IMR-90 (cell line): ENCODE measurements around the gene OPHN1.

Experiments used
- BHLHE40 ChIP-seq: fragments of 150-350 bp; IDR thresholded peaks from 2 replicates; pipeline ENCODE4 v1.6.1; 2016; ENCODE audit warnings: mild to moderate bottlenecking, low read depth, low read length
- FOS ChIP-seq: fragments of 150-350 bp; IDR thresholded peaks from 2 replicates; pipeline ENCODE4 v1.6.1; 2016; ENCODE audit warnings: low read depth, low read length
- MAZ ChIP-seq: IDR thresholded peaks from 2 replicates; pipeline ENCODE4 v1.6.1; 2012; ENCODE audit warnings: low read depth, mild to moderate bottlenecking, low read length, improper control_type of control experiment, moderate library complexity, borderline replicate concordance
- MXI1 ChIP-seq: IDR thresholded peaks from 2 replicates; pipeline ENCODE4 v1.6.1; 2012; ENCODE audit warnings: low read depth, mild to moderate bottlenecking, low read length, moderate library complexity, borderline replicate concordance
- NFE2L2 ChIP-seq: fragments of 150-350 bp; IDR thresholded peaks from 2 replicates; pipeline ENCODE4 v1.6.1; 2016; ENCODE audit warnings: low read depth, mild to moderate bottlenecking, low read length
- POLR2A ChIP-seq: IDR thresholded peaks from 2 replicates; pipeline ENCODE4 v1.6.1; 2012; ENCODE audit warnings: mild to moderate bottlenecking, low read depth, low read length
- RAD21 ChIP-seq: IDR thresholded peaks from 2 replicates; pipeline ENCODE4 v1.6.1; 2012; ENCODE audit warnings: low read length, improper control_type of control experiment
- RCOR1 ChIP-seq: IDR thresholded peaks from 2 replicates; pipeline ENCODE4 v1.6.1; 2012; ENCODE audit warnings: mild to moderate bottlenecking, low read length, improper control_type of control experiment; ENCODE audit not compliant: insufficient replicate concordance
- RFX5 ChIP-seq: IDR thresholded peaks from 2 replicates; pipeline ENCODE4 v1.8.0; 2012; ENCODE audit warnings: low read depth, mild to moderate bottlenecking, low read length, moderate library complexity
- TF ChIP-seq, protein P1 (sequence below): conservative IDR thresholded peaks from 2 replicates; pipeline ENCODE4 v1.5.1; 2012; ENCODE audit warnings: mild to moderate bottlenecking, low read depth, low read length, improper control_type of control experiment
- TF ChIP-seq, protein P2 (sequence below): fragments of 150-350 bp; IDR thresholded peaks from 2 replicates; pipeline ENCODE4 v1.6.1; 2017; ENCODE audit warnings: mild to moderate bottlenecking, antibody characterized with exemption, low read length, low read depth

GRCh38 chrX:68109162-68109561 lies 324.1 kb downstream of the OPHN1 start:
- TF ChIP-seq, protein P1, sequence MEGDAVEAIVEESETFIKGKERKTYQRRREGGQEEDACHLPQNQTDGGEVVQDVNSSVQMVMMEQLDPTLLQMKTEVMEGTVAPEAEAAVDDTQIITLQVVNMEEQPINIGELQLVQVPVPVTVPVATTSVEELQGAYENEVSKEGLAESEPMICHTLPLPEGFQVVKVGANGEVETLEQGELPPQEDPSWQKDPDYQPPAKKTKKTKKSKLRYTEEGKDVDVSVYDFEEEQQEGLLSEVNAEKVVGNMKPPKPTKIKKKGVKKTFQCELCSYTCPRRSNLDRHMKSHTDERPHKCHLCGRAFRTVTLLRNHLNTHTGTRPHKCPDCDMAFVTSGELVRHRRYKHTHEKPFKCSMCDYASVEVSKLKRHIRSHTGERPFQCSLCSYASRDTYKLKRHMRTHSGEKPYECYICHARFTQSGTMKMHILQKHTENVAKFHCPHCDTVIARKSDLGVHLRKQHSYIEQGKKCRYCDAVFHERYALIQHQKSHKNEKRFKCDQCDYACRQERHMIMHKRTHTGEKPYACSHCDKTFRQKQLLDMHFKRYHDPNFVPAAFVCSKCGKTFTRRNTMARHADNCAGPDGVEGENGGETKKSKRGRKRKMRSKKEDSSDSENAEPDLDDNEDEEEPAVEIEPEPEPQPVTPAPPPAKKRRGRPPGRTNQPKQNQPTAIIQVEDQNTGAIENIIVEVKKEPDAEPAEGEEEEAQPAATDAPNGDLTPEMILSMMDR: no peak
- TF ChIP-seq POLR2A (no peak), BHLHE40 (no peak), MAZ (no peak), RCOR1 (no peak), RFX5 (no peak), NFE2L2 (no peak), RAD21 (no peak), MXI1 (no peak), FOS (no peak)
- TF ChIP-seq, protein P2, sequence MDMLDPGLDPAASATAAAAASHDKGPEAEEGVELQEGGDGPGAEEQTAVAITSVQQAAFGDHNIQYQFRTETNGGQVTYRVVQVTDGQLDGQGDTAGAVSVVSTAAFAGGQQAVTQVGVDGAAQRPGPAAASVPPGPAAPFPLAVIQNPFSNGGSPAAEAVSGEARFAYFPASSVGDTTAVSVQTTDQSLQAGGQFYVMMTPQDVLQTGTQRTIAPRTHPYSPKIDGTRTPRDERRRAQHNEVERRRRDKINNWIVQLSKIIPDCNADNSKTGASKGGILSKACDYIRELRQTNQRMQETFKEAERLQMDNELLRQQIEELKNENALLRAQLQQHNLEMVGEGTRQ: no peak
